Measurements from ENCODE around the gene REXO4.
A peak's percentile ranks its signal among the peaks of the same experiment; 100 is the strongest.

REXO4 gene

DNA sequence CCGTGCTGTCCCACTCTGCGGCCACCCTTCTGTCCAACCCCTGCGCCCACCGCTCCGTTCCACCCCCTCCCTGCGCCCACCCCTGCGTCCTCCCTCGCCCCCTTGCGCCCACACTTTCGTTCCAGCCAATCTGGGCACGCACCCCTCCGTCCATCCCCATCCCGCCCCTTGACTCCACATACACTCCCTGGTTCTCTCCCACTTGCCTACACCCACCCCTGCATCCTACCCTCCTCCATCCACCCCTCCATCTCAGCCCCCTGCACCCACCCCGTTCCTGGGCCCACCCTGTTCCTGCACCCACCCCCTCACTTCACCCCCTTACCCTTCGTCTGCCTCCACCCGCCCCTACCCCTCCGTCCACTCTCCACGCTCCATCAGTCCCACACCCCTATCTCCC, 11.4 kb upstream of the REXO4 start:
- Histone ChIP-seq H3K27ac (ENCODE audit: low read depth, low read length) (no peak overlapping the region), H3K27me3 (ENCODE audit: insufficient read depth, low read length) (peaks cover 5% of the 10 kb centered on the region), H3K4me1 (ENCODE audit: control insufficient read depth in 1 of 2, insufficient read depth in 2 of 2, low read length in 2 of 2) (peaks cover 4% of the 10 kb centered on the region in 2 experiments), H3K4me2 (ENCODE audit: low read length) (no peak overlapping the region), H3K18ac (ENCODE audit: low read length) (no peak overlapping the region), H4K91ac (ENCODE audit: low read depth, low read length) (no peak overlapping the region), H2BK5ac (ENCODE audit: low read depth, low read length, poor library complexity) (no peak overlapping the region), H3K9me3 (ENCODE audit: insufficient read depth, low read depth, low read length) (peaks cover 6% of the 10 kb centered on the region), H4K12ac (ENCODE audit: low read depth, low read length) (no peak overlapping the region), H2AFZ (ENCODE audit: insufficient read depth, low read length, poor library complexity) (no peak overlapping the region), H2AK5ac (ENCODE audit: low read length) (no peak overlapping the region), H3K23ac (ENCODE audit: low read length) (no peak overlapping the region), H2BK120ac (ENCODE audit: insufficient read depth, low read length, poor library complexity) (no peak overlapping the region), H4K8ac (ENCODE audit: low read depth, low read length) (no peak overlapping the region), H3K79me1 (ENCODE audit: low read length) (no peaks in the 10 kb centered on the region), H3K14ac (ENCODE audit: low read length) (no peak overlapping the region), H3K36me3 (ENCODE audit: control insufficient read depth in 1 of 2, insufficient read depth in 2 of 2, low read length in 2 of 2) (no peaks in the 10 kb centered on the region), H3K79me2 (ENCODE audit: control insufficient read depth, insufficient read depth, low read length, poor library complexity) (no peaks in the 10 kb centered on the region), H3K4ac (ENCODE audit: low read depth, low read length) (no peak overlapping the region), H2BK12ac (ENCODE audit: low read length) (no peak overlapping the region), H3K4me3 (ENCODE audit: low read depth, low read length) (no peak overlapping the region), H3K9ac (ENCODE audit: low read length) (no peak overlapping the region)
- no CpG with 5 or more reads among the region's 18 CpGs for WGBS (ENCODE audit: extremely low coverage, insufficient coverage, insufficient read length)
- DNase-seq: no peak

DNA sequence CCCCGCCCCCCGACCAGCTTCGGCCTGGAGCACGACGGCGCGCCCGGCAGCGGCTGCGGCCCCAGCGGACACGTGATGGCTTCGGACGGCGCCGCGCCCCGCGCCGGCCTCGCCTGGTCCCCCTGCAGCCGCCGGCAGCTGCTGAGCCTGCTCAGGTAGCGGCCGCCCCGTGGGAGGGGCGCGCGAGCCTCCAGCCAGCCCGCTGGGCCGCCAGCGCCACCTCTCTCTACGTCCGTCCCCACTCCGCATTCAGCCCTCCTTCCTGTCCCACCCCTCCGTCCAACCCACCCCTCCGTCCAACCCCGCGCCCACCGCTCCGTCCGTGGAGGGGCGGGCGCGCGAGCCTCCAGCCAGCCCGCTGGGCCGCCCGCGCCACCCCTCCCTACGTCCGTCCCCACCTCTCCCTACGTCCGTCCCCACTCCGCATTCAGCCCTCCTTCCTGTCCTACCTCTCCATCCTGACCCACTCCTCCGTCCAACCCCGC, 10.8 kb upstream of the REXO4 start:
- Histone ChIP-seq H3K27me3 (ENCODE audit: insufficient read depth, low read length) (peaks cover 5% of the 10 kb centered on the region), H3K9me3 (ENCODE audit: insufficient read depth, low read depth, low read length) (peaks cover 6% of the 10 kb centered on the region), H3K4me2 (ENCODE audit: low read length) (peak overlapping the region; percentile 65), H3K18ac (ENCODE audit: low read length) (no peak overlapping the region), H4K8ac (ENCODE audit: low read depth, low read length) (no peak overlapping the region), H3K9ac (ENCODE audit: low read length) (no peak overlapping the region), H2BK12ac (ENCODE audit: low read length) (no peak overlapping the region), H4K12ac (ENCODE audit: low read depth, low read length) (no peak overlapping the region), H3K79me1 (ENCODE audit: low read length) (no peaks in the 10 kb centered on the region), H2BK5ac (ENCODE audit: low read depth, low read length, poor library complexity) (no peak overlapping the region), H3K4ac (ENCODE audit: low read depth, low read length) (no peak overlapping the region), H3K79me2 (ENCODE audit: control insufficient read depth, insufficient read depth, low read length, poor library complexity) (no peaks in the 10 kb centered on the region), H3K36me3 (ENCODE audit: control insufficient read depth in 1 of 2, insufficient read depth in 2 of 2, low read length in 2 of 2) (no peaks in the 10 kb centered on the region), H3K27ac (ENCODE audit: low read depth, low read length) (no peak overlapping the region), H2BK120ac (ENCODE audit: insufficient read depth, low read length, poor library complexity) (no peak overlapping the region), H2AFZ (ENCODE audit: insufficient read depth, low read length, poor library complexity) (no peak overlapping the region), H3K14ac (ENCODE audit: low read length) (no peak overlapping the region), H2AK5ac (ENCODE audit: low read length) (no peak overlapping the region), H3K4me1 (ENCODE audit: control insufficient read depth in 1 of 2, insufficient read depth in 2 of 2, low read length in 2 of 2) (peaks cover 4% of the 10 kb centered on the region in 2 experiments), H3K4me3 (ENCODE audit: low read depth, low read length) (peak overlapping the region; percentile 10), H4K91ac (ENCODE audit: low read depth, low read length) (no peak overlapping the region), H3K23ac (ENCODE audit: low read length) (no peak overlapping the region)
- peak in 1 of 2 donors; percentile 17 for DNase-seq
- WGBS (ENCODE audit: extremely low coverage, insufficient coverage, insufficient read length): no CpG with 5 or more reads among the region's 57 CpGs

DNA sequence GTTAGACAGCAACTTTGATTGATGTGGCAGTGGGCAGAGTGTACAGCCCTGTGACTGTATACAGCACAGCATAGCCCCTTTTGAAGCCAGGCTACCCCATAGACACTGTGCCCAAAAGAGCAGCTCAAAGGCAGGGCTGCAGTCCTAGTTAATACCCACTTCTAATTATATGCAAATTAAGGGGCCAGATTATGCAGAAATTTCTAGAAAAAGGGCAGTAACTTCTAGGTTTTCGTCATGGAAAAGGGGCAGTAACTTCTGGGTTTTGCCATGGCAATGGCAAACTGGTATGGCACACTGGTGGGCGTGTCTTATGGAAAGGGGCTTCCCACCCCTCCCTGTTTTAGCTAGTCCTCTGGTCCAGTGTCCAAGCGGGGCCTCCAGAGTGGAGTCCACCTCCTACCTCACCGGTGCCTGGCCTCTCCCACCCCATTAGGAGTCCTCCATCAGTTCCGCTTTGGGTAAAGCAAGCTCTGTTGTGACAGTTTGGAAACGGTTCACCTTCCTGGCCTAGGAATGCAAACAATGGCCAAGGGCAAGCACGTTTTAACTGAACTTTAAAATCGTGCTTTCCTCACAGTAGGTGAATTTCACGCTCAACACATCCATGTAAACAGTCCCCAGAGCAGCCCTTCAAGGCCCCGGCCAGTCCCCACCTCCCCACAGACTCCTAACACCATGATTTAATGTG, 10.0 kb upstream of the REXO4 start:
- no peak overlapping the region for H3K14ac ChIP-seq (ENCODE audit: low read length)
- no peak overlapping the region for H3K9ac ChIP-seq (ENCODE audit: low read length)
- H4K91ac ChIP-seq (ENCODE audit: low read depth, low read length): no peak overlapping the region
- no peak overlapping the region for H2BK5ac ChIP-seq (ENCODE audit: low read depth, low read length, poor library complexity)
- no peak overlapping the region for H2AFZ ChIP-seq (ENCODE audit: insufficient read depth, low read length, poor library complexity)
- H3K4me2 ChIP-seq (ENCODE audit: low read length): peak overlapping the region; percentile 61
- H3K27me3 ChIP-seq (ENCODE audit: insufficient read depth, low read length): peaks cover 5% of the 10 kb centered on the region
- peaks cover 6% of the 10 kb centered on the region for H3K9me3 ChIP-seq (ENCODE audit: insufficient read depth, low read depth, low read length)
- H3K4me1 ChIP-seq (ENCODE audit: control insufficient read depth in 1 of 2, insufficient read depth in 2 of 2, low read length in 2 of 2): peaks cover 4% of the 10 kb centered on the region in 2 experiments
- no peaks in the 10 kb centered on the region for H3K36me3 ChIP-seq (ENCODE audit: control insufficient read depth in 1 of 2, insufficient read depth in 2 of 2, low read length in 2 of 2)
- no peaks in the 10 kb centered on the region for H3K79me2 ChIP-seq (ENCODE audit: control insufficient read depth, insufficient read depth, low read length, poor library complexity)
- H4K12ac ChIP-seq (ENCODE audit: low read depth, low read length): no peak overlapping the region
- no peak overlapping the region for H3K4me3 ChIP-seq (ENCODE audit: low read depth, low read length)
- no CpG with 5 or more reads among the region's 10 CpGs for WGBS (ENCODE audit: extremely low coverage, insufficient coverage, insufficient read length)
- DNase-seq: no peak
- no peak overlapping the region for H3K23ac ChIP-seq (ENCODE audit: low read length)
- H2AK5ac ChIP-seq (ENCODE audit: low read length): no peak overlapping the region
- H2BK120ac ChIP-seq (ENCODE audit: insufficient read depth, low read length, poor library complexity): no peak overlapping the region
- peak overlapping the region; percentile 34 for H4K8ac ChIP-seq (ENCODE audit: low read depth, low read length)
- no peak overlapping the region for H3K18ac ChIP-seq (ENCODE audit: low read length)
- no peak overlapping the region for H2BK12ac ChIP-seq (ENCODE audit: low read length)
- no peak overlapping the region for H3K27ac ChIP-seq (ENCODE audit: low read depth, low read length)
- H3K79me1 ChIP-seq (ENCODE audit: low read length): no peaks in the 10 kb centered on the region
- H3K4ac ChIP-seq (ENCODE audit: low read depth, low read length): no peak overlapping the region

GRCh38 chr9:133426011-133426410, 8.2 kb upstream of the REXO4 start:
- H3K14ac ChIP-seq (ENCODE audit: low read length): no peak overlapping the region
- H3K23ac ChIP-seq (ENCODE audit: low read length): no peak overlapping the region
- H2BK120ac ChIP-seq (ENCODE audit: insufficient read depth, low read length, poor library complexity): no peak overlapping the region
- no peak overlapping the region for H3K9ac ChIP-seq (ENCODE audit: low read length)
- no peak overlapping the region for H3K27ac ChIP-seq (ENCODE audit: low read depth, low read length)
- H3K36me3 ChIP-seq (ENCODE audit: control insufficient read depth in 1 of 2, insufficient read depth in 2 of 2, low read length in 2 of 2): no peaks in the 10 kb centered on the region
- peaks cover 4% of the 10 kb centered on the region in 2 experiments for H3K4me1 ChIP-seq (ENCODE audit: control insufficient read depth in 1 of 2, insufficient read depth in 2 of 2, low read length in 2 of 2)
- H4K91ac ChIP-seq (ENCODE audit: low read depth, low read length): no peak overlapping the region
- no peak overlapping the region for H2BK5ac ChIP-seq (ENCODE audit: low read depth, low read length, poor library complexity)
- H4K12ac ChIP-seq (ENCODE audit: low read depth, low read length): no peak overlapping the region
- no peaks in the 10 kb centered on the region for H3K79me2 ChIP-seq (ENCODE audit: control insufficient read depth, insufficient read depth, low read length, poor library complexity)
- peaks cover 6% of the 10 kb centered on the region for H3K9me3 ChIP-seq (ENCODE audit: insufficient read depth, low read depth, low read length)
- WGBS (ENCODE audit: extremely low coverage, insufficient coverage, insufficient read length): no CpG with 5 or more reads among the region's 11 CpGs
- H4K8ac ChIP-seq (ENCODE audit: low read depth, low read length): no peak overlapping the region
- no peak overlapping the region for H2BK12ac ChIP-seq (ENCODE audit: low read length)
- H3K27me3 ChIP-seq (ENCODE audit: insufficient read depth, low read length): peaks cover 5% of the 10 kb centered on the region
- H3K4me2 ChIP-seq (ENCODE audit: low read length): no peak overlapping the region
- H2AK5ac ChIP-seq (ENCODE audit: low read length): no peak overlapping the region
- no peak overlapping the region for H3K18ac ChIP-seq (ENCODE audit: low read length)
- DNase-seq: no peak
- no peak overlapping the region for H3K4ac ChIP-seq (ENCODE audit: low read depth, low read length)
- H3K4me3 ChIP-seq (ENCODE audit: low read depth, low read length): no peak overlapping the region
- no peaks in the 10 kb centered on the region for H3K79me1 ChIP-seq (ENCODE audit: low read length)
- no peak overlapping the region for H2AFZ ChIP-seq (ENCODE audit: insufficient read depth, low read length, poor library complexity)

Data from trophoblast cell (in vitro differentiated cells and primary cell).